Activated CD8-positive, alpha-beta T cell treated with anti-CD3 and anti-CD28 coated beads for 36 hours (primary cell): ENCODE data around the gene LRMDA. TPM values are rescaled to one million over a fixed set of nuclear protein-coding genes. Genes with fewer than 3 reads are reported as not detected.

Source experiments
- ATAC-seq: fragments of 200-7000 bp; cut with Tn5 transposase; one replicate; pipeline ENCODE4 v1.10.0; 2021; ENCODE audit warnings: mild to moderate bottlenecking, moderate library complexity
- CTCF ChIA-PET: fragments of 350-600 bp; sonication (Branson Sonifier 250); formaldehyde crosslinking; loops from one replicate; lab custom pipeline; 2021; ENCODE audit warnings: antibody characterized with exemption; lab: Charles Lee
- POLR2A ChIA-PET: fragments of 350-600 bp; sonication (Branson Sonifier 250); formaldehyde crosslinking; loops from one replicate; lab custom pipeline; 2021; ENCODE audit warnings: antibody characterized with exemption; lab: Charles Lee
- DNase-seq: peaks from one replicate; pipeline ENCODE4 v3.0.0-alpha.2; 2020
- H3K27ac Mint-ChIP-seq: one replicate; pipeline ENCODE4 v1.8.0; 2021; ENCODE audit warnings: mild to moderate bottlenecking, mixed read lengths
- H3K27me3 Mint-ChIP-seq: one replicate; pipeline ENCODE4 v1.8.0; 2021; ENCODE audit warnings: mixed read lengths
- H3K36me3 Mint-ChIP-seq: one replicate; pipeline ENCODE4 v1.8.0; 2021; ENCODE audit warnings: low read depth, mixed read lengths
- H3K4me1 Mint-ChIP-seq: one replicate; pipeline ENCODE4 v1.8.0; 2021; ENCODE audit warnings: low read depth, mixed read lengths
- H3K4me3 Mint-ChIP-seq: one replicate; pipeline ENCODE4 v1.8.0; 2021; ENCODE audit warnings: mild to moderate bottlenecking, moderate library complexity, mixed read lengths
- H3K9me3 Mint-ChIP-seq: one replicate; pipeline ENCODE4 v1.8.0; 2021; ENCODE audit warnings: mixed read lengths
- intact Hi-C: fragments of 100-400 bp; cut with micrococcal nuclease; formaldehyde crosslinking; loops from one replicate; pipeline ENCODE4 v1.10.0; 2022
- total RNA-seq, 2 experiments: library from RNA; stranded (reverse); gene quantifications; one replicate each; pipeline ENCODE4 v1.2.3, GENCODE V29; 2021
- TF ChIP-seq, protein P1 (sequence below): fragments of 200-600 bp; IDR thresholded peaks from one replicate; pipeline ENCODE4 v1.8.0; 2022; ENCODE audit warnings: antibody characterized with exemption, mild to moderate bottlenecking

Gene LRMDA
- total RNA-seq, 2 experiments from 2014 or later, result not detected

DNA sequence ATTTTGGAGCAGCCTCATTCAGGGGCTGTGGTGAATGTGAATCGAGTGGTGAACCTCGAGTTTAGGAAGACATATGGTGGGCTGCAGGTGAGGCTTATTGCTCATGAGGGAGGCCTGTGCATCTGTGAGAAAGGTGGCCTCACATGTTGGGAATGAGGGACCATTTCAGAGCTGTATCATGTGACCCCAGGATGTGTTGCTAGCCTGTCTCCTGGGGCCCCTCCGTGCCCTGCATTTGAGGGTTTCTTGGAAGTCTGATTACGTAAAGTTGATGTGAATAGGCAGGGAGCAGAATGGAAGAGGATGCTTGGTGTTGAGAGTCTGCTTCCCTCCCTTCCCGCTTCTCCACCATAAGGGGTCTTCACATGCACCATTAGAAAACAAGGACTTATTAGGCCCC is 569.1 kb downstream of the LRMDA start:
- H3K27ac Mint-ChIP-seq, result no peak overlapping the region
- no peaks in the 10 kb centered on the region for H3K9me3 Mint-ChIP-seq
- POLR2A ChIA-PET, result no interaction called here
- DNase-seq (no peak), ATAC-seq (no peak)
- intact Hi-C loops, result no loop called here
- CTCF ChIA-PET, result no interaction called here
- TF ChIP-seq, protein P1, sequence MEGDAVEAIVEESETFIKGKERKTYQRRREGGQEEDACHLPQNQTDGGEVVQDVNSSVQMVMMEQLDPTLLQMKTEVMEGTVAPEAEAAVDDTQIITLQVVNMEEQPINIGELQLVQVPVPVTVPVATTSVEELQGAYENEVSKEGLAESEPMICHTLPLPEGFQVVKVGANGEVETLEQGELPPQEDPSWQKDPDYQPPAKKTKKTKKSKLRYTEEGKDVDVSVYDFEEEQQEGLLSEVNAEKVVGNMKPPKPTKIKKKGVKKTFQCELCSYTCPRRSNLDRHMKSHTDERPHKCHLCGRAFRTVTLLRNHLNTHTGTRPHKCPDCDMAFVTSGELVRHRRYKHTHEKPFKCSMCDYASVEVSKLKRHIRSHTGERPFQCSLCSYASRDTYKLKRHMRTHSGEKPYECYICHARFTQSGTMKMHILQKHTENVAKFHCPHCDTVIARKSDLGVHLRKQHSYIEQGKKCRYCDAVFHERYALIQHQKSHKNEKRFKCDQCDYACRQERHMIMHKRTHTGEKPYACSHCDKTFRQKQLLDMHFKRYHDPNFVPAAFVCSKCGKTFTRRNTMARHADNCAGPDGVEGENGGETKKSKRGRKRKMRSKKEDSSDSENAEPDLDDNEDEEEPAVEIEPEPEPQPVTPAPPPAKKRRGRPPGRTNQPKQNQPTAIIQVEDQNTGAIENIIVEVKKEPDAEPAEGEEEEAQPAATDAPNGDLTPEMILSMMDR, result no peak
- H3K36me3 Mint-ChIP-seq, result no peaks in the 10 kb centered on the region
- H3K4me3 Mint-ChIP-seq, result no peak overlapping the region
- H3K4me1 Mint-ChIP-seq, result no peaks in the 10 kb centered on the region
- no peaks in the 10 kb centered on the region for H3K27me3 Mint-ChIP-seq

DNA sequence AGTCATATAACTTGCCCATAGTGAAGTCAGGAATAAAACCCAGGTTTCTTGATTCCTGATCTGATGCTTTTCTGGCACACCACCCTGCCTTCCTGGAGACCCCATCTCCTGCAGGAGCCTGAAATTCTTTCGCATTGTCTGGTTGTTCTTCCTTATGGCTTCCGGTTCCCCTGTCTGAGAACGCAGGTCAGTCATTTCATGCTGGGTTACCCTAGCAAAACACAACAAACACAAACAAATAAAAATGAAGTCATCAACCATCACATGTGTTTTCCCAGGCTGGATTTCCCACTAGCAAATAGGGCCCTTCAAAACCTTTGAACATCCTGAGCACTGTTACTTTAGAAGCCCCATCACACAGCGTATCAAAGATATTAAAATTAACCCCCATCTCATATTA is 569.6 kb downstream of the LRMDA start:
- no peak overlapping the region for H3K27ac Mint-ChIP-seq
- no peak for ATAC-seq
- no peaks in the 10 kb centered on the region for H3K9me3 Mint-ChIP-seq
- H3K27me3 Mint-ChIP-seq, result no peaks in the 10 kb centered on the region
- no peak for DNase-seq
- H3K4me1 Mint-ChIP-seq, result no peaks in the 10 kb centered on the region
- H3K36me3 Mint-ChIP-seq, result no peaks in the 10 kb centered on the region
- no peak overlapping the region for H3K4me3 Mint-ChIP-seq
- intact Hi-C loops, result no loop called here
- ChIA-PET POLR2A (no interaction called here), CTCF (no interaction called here)
- TF ChIP-seq, protein P1, result no peak

DNA sequence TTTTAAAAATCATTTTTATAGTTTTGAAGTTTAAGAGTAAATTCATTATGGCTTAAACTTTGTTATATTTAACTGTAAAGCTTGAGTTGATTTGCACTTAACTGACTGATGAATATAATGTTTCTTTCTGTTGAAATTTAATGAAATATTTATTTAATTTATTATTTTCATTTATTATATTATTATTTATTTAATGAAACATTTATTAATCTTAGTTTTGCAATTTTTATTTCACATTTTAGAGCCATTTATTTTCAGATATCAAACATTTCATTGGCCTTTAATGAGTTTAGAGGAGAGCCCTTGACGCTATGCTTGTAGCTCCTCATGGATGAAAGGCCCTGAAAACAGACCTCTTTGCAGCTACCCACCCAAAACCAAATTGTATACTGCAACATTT is 570.0 kb downstream of the LRMDA start:
- CTCF ChIA-PET, result no interaction called here
- ATAC-seq (no peak), DNase-seq (no peak)
- H3K4me1 Mint-ChIP-seq, result no peaks in the 10 kb centered on the region
- H3K27ac Mint-ChIP-seq, result no peak overlapping the region
- no peaks in the 10 kb centered on the region for H3K27me3 Mint-ChIP-seq
- POLR2A ChIA-PET, result no interaction called here
- intact Hi-C loops, result no loop called here
- no peaks in the 10 kb centered on the region for H3K36me3 Mint-ChIP-seq
- H3K4me3 Mint-ChIP-seq, result no peak overlapping the region
- no peaks in the 10 kb centered on the region for H3K9me3 Mint-ChIP-seq
- TF ChIP-seq, protein P1, result no peak

DNA sequence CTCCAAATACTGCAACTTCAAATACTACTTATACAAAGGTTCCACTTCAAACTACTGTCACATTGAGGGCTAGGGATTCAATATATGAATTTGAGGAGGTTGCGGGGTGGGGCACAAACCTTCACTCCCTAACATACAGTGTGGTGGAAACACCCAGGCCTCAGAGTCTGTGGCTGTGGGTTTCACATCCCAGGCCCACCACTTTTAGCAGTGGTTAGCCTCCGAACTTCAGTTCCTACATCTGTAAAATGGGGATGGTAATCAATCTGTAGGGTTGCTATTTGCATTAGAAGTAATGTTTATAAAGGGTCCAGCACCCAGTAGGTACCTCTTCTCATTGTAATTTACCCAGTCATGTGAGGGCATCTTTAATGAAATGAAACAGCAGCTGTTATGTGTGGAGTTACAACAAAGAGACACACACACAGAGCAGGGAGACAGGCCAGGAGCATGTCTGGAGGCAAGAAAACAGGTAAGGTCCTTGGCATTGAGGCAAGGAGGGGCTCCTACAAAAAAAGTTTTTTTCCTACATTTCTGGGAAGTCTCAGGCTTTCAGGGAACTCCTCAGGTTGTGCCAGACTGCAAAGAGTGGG is 570.9 kb downstream of the LRMDA start:
- no peaks in the 10 kb centered on the region for H3K27me3 Mint-ChIP-seq
- no peak overlapping the region for H3K4me3 Mint-ChIP-seq
- H3K4me1 Mint-ChIP-seq, result no peaks in the 10 kb centered on the region
- H3K36me3 Mint-ChIP-seq, result no peaks in the 10 kb centered on the region
- POLR2A ChIA-PET, result no interaction called here
- DNase-seq, result no peak
- no peaks in the 10 kb centered on the region for H3K9me3 Mint-ChIP-seq
- TF ChIP-seq, protein P1, result no peak
- CTCF ChIA-PET, result no interaction called here
- intact Hi-C loops, result no loop called here
- no peak for ATAC-seq
- H3K27ac Mint-ChIP-seq, result no peak overlapping the region

DNA sequence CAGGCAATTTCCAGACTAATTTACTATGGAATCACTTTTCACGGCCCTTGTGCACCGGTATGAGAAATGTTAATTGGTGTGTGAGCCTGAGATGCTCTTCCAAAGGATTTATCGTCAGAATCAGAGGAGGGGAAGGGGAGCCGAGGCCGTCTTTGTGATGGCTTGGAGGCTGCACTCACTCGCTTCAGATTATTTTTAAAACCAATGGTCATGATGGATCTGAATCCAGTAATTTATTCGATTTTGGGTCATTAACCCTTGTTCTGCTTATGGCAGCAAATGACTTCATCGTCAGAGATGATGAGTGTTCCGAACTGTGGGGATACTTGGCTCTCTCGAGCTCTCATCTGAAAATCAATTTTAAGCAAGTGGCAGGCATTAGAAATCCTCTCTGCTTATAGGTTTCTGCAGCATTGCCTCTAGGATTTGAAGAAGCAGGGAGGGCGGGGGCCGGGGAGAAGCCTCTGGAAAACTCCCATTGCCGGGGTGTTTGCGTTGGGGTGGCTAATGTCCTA is 576.3 kb downstream of the LRMDA start:
- no peak for DNase-seq
- no peaks in the 10 kb centered on the region for H3K4me1 Mint-ChIP-seq
- TF ChIP-seq, protein P1, result no peak
- no peak for ATAC-seq
- no peaks in the 10 kb centered on the region for H3K9me3 Mint-ChIP-seq
- intact Hi-C loops, result no loop called here
- ChIA-PET CTCF (no interaction called here), POLR2A (no interaction called here)
- no peak overlapping the region for H3K4me3 Mint-ChIP-seq
- H3K27me3 Mint-ChIP-seq, result no peaks in the 10 kb centered on the region
- no peaks in the 10 kb centered on the region for H3K36me3 Mint-ChIP-seq
- no peak overlapping the region for H3K27ac Mint-ChIP-seq
